PC-9 (cell line): ENCODE results near the gene SERP1. TPM values are rescaled to one million over a fixed set of nuclear protein-coding genes. Genes with fewer than 3 reads are reported as not detected.

ENCODE experiments used
- BruUV-seq: library from RNA; stranded (reverse); fragments of 400-500 nt; replicated peaks from 2 replicates; lab custom pipeline; 2021; lab: Mats Ljungman, UMichigan
- CTCF ChIA-PET: fragments of 300-600 bp; sonication (Branson Sonifier 250); formaldehyde crosslinking; loops from one replicate; lab custom pipeline; 2022; ENCODE audit warnings: antibody characterized with exemption; lab: Charles Lee
- POLR2A ChIA-PET: fragments of 300-600 bp; sonication (Branson Sonifier 250); formaldehyde crosslinking; loops from one replicate; lab custom pipeline; 2022; ENCODE audit warnings: antibody characterized with exemption; ENCODE audit not compliant: unreplicated experiment; lab: Charles Lee
- DNase-seq, 2 experiments: peaks; one replicate each; pipeline versions ENCODE4 v3.0.0 to v3.0.0-alpha.2; 2015 to 2022; ENCODE audit warnings: mixed read lengths in 1 of 2
- H2AFZ ChIP-seq: fragments of 200-600 bp; sonication (generic); 2 replicates; pipeline ENCODE4 v1.8.1; 2017; ENCODE audit warnings: antibody characterized with exemption
- H3F3A ChIP-seq: fragments of 200-600 bp; sonication (generic); 2 replicates; pipeline ENCODE4 v1.8.1; 2017; ENCODE audit warnings: antibody characterized with exemption, mild to moderate bottlenecking, low read depth; ENCODE audit not compliant: insufficient read depth
- H3K27ac ChIP-seq: fragments of 200-600 bp; sonication (generic); 2 replicates; pipeline ENCODE4 v1.6.1; 2016; ENCODE audit warnings: mixed run types
- H3K27me3 ChIP-seq: fragments of 200-600 bp; sonication (generic); 2 replicates; pipeline ENCODE4 v1.6.1; 2016; ENCODE audit warnings: low read depth, mixed run types; ENCODE audit not compliant: insufficient read depth
- H3K36me3 ChIP-seq: fragments of 200-600 bp; sonication (generic); 2 replicates; pipeline ENCODE4 v1.6.1; 2016; ENCODE audit warnings: low read depth, mixed run types
- H3K4me1 ChIP-seq: fragments of 200-600 bp; sonication (generic); replicated peaks from 2 replicates; pipeline ENCODE4 v1.6.1; 2016; ENCODE audit warnings: mixed run types; ENCODE audit not compliant: insufficient read depth
- H3K4me2 ChIP-seq: fragments of 200-600 bp; sonication (generic); 2 replicates; pipeline ENCODE4 v1.6.1; 2017; ENCODE audit warnings: mixed run types
- H3K4me3 ChIP-seq: fragments of 200-600 bp; sonication (generic); 2 replicates; pipeline ENCODE4 v1.6.1; 2016; ENCODE audit warnings: mixed run types
- H3K79me2 ChIP-seq: fragments of 200-600 bp; sonication (generic); 2 replicates; pipeline ENCODE4 v1.6.1; 2017; ENCODE audit warnings: low read depth, mixed run types
- H3K9me2 ChIP-seq: fragments of 200-600 bp; sonication (generic); 2 replicates; pipeline ENCODE4 v1.8.1; 2017; ENCODE audit warnings: mild to moderate bottlenecking; ENCODE audit not compliant: insufficient read depth
- H3K9me3 ChIP-seq: fragments of 200-600 bp; sonication (generic); 2 replicates; pipeline ENCODE4 v1.8.1; 2016; ENCODE audit warnings: low read depth; ENCODE audit not compliant: insufficient read depth
- H4K20me1 ChIP-seq: fragments of 200-600 bp; sonication (generic); 2 replicates; pipeline ENCODE4 v1.8.1; 2017; ENCODE audit not compliant: insufficient read depth
- CTCF ChIP-seq: fragments of 200-600 bp; sonication (generic); conservative IDR thresholded peaks from 2 replicates; pipeline ENCODE4 v1.6.1; 2017; ENCODE audit warnings: mixed run types, antibody characterized with exemption, mild to moderate bottlenecking, moderate library complexity
- EZH2 ChIP-seq: fragments of 200-600 bp; sonication (generic); IDR thresholded peaks from 2 replicates; pipeline ENCODE4 v1.8.0; 2017; ENCODE audit warnings: antibody characterized with exemption, low read depth
- intact Hi-C: fragments of 100-400 bp; cut with micrococcal nuclease; formaldehyde crosslinking; loops from one replicate; pipeline ENCODE4 v1.10.0; 2022; ENCODE audit not compliant: unreplicated experiment
- total RNA-seq: library from RNA; stranded (reverse); gene quantifications from 2 replicates; pipeline ENCODE4 v1.2.3, GENCODE V29; 2021

Gene SERP1
- total RNA-seq, 1 experiment from 2014 or later, result 106 TPM

DNA sequence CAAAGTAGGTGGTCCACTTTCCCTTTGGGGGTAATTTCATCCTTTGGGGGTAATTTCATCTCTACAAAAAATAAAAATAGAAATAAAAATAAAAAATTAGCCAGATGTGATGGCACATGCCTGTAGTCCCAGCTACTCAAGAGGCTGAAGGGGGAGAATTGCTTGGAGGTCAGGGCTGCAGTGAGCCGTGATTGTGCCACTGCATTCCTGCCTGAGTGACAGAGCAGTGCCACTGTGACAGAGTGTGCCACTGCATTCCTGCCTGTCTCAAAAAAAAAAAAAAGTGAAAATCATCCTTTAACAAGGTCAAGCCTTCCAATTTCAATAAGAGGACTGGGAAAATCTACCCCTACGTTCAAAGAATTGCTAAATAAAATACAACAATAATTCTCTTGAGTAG lies 22.8 kb downstream of the SERP1 start:
- POLR2A ChIA-PET, result no interaction called here
- Histone ChIP-seq H3K4me1 (peaks cover 4% of the 10 kb centered on the region; the same call in 1 of the 2 replicates), H3K27me3 (no peaks in the 10 kb centered on the region), H3K79me2 (no peaks in the 10 kb centered on the region), H4K20me1 (no peaks in the 10 kb centered on the region), H3K4me3 (no peak overlapping the region), H3F3A (no peaks in the 10 kb centered on the region), H3K9me3 (peaks cover 1% of the 10 kb centered on the region; the same call in 1 of the 2 replicates), H3K4me2 (no peak overlapping the region), H3K9me2 (no peaks in the 10 kb centered on the region), H3K36me3 (no peaks in the 10 kb centered on the region), H2AFZ (no peak overlapping the region), H3K27ac (no peak overlapping the region)
- CTCF ChIA-PET, result interaction anchor here (0.7 kb wide), 2 partner anchors 24 to 982 kb away, joined by 4 to 5 read pairs; no protein-coding TSS in a partner anchor
- intact Hi-C loops, result no loop called here
- no peak for DNase-seq
- BruUV-seq, result no TSS peak
- no peak for TF ChIP-seq EZH2
- TF ChIP-seq CTCF, result no peak

GRCh38 chr3:150521463-150521862 lies 24.8 kb downstream of the SERP1 start:
- Histone ChIP-seq H3K27me3 (no peaks in the 10 kb centered on the region), H3K4me3 (no peak overlapping the region), H3F3A (no peaks in the 10 kb centered on the region), H3K4me2 (no peak overlapping the region), H3K36me3 (no peaks in the 10 kb centered on the region), H4K20me1 (no peaks in the 10 kb centered on the region), H3K27ac (no peak overlapping the region), H3K4me1 (peaks cover 4% of the 10 kb centered on the region; the same call in 1 of the 2 replicates), H3K79me2 (no peaks in the 10 kb centered on the region), H3K9me2 (no peaks in the 10 kb centered on the region), H2AFZ (no peak overlapping the region), H3K9me3 (peaks cover 11% of the 10 kb centered on the region; the same call in 1 of the 2 replicates)
- ChIA-PET CTCF (no interaction called here), POLR2A (no interaction called here)
- no TSS peak for BruUV-seq
- TF ChIP-seq CTCF (no peak), EZH2 (no peak)
- intact Hi-C loops, result no loop called here
- DNase-seq, result no peak

GRCh38 chr3:150520408-150520807 lies 25.9 kb downstream of the SERP1 start:
- Histone ChIP-seq H3K27ac (no peak overlapping the region), H3K27me3 (no peaks in the 10 kb centered on the region), H3K4me2 (no peak overlapping the region), H3K9me3 (peaks cover 20% of the 10 kb centered on the region; the same call in 1 of the 2 replicates), H3K4me1 (peaks cover 8% of the 10 kb centered on the region), H3F3A (no peaks in the 10 kb centered on the region), H2AFZ (no peak overlapping the region), H3K4me3 (no peak overlapping the region), H4K20me1 (no peaks in the 10 kb centered on the region), H3K9me2 (no peaks in the 10 kb centered on the region), H3K79me2 (no peaks in the 10 kb centered on the region), H3K36me3 (no peaks in the 10 kb centered on the region)
- intact Hi-C loops, result no loop called here
- ChIA-PET POLR2A (interaction anchor here (0.5 kb wide), 1 partner anchor 360 kb away, joined by 3 read pairs; no protein-coding TSS in a partner anchor), CTCF (interaction anchor here (0.7 kb wide), 1 partner anchor 243 kb away, joined by 3 read pairs; no protein-coding TSS in a partner anchor)
- TF ChIP-seq CTCF, result no peak
- TF ChIP-seq EZH2, result no peak
- BruUV-seq, result no TSS peak
- DNase-seq, result no peak
